Raji (cell line): ENCODE results near the gene USP36.

Experiments used
- POLR2A ChIP-seq: IDR thresholded peaks from 2 replicates; pipeline ENCODE4 v1.6.1; 2011; ENCODE audit warnings: low read depth, low read length, control low read depth; ENCODE audit not compliant: insufficient read depth

USP36 gene

GRCh38 chr17:78840780-78841611, at the start of gene USP36:
TSS of gene USP36 (minus strand) at chr17:78840814. CDS start at chr17:78836363, 4,451 bp downstream.
- TF ChIP-seq POLR2A: peak; percentile 95

GRCh38 chr17:78889531-78889930, 48.9 kb upstream of the USP36 start:
- TF ChIP-seq POLR2A: no peak

- no peak for TF ChIP-seq POLR2A
Measured at GRCh38 chr17:78888941-78889518, 48.4 kb upstream of the USP36 start.

GRCh38 chr17:78886954-78887353, 46.3 kb upstream of the USP36 start:
- TF ChIP-seq POLR2A: no peak

- TF ChIP-seq POLR2A: no peak
Measured at GRCh38 chr17:78885956-78886355, 45.3 kb upstream of the USP36 start.

GRCh38 chr17:78884876-78885667, 44.5 kb upstream of the USP36 start:
- no peak for TF ChIP-seq POLR2A

- no peak for TF ChIP-seq POLR2A
Measured at GRCh38 chr17:78884148-78884825, 43.7 kb upstream of the USP36 start.

GRCh38 chr17:78883533-78884131, 43.0 kb upstream of the USP36 start:
- no peak for TF ChIP-seq POLR2A

GRCh38 chr17:78883089-78883532, 42.5 kb upstream of the USP36 start:
- TF ChIP-seq POLR2A: no peak

GRCh38 chr17:78882540-78883088, 42.0 kb upstream of the USP36 start:
- TF ChIP-seq POLR2A: no peak

GRCh38 chr17:78879635-78880186, 39.1 kb upstream of the USP36 start:
- TF ChIP-seq POLR2A: no peak

- TF ChIP-seq POLR2A: no peak
Measured at GRCh38 chr17:78878871-78879527, 38.4 kb upstream of the USP36 start.

GRCh38 chr17:78878261-78878660, 37.6 kb upstream of the USP36 start:
- TF ChIP-seq POLR2A: no peak

- no peak for TF ChIP-seq POLR2A
Measured at GRCh38 chr17:78876094-78876597, 35.5 kb upstream of the USP36 start.
